NT2/D1 (cell line): ENCODE data around the gene PNPLA7.

Experiments used
- SUZ12 ChIP-seq: IDR thresholded peaks from 2 replicates; pipeline ENCODE4 v1.6.1; 2011; ENCODE audit not compliant: insufficient read length, insufficient read depth; ENCODE audit errors: extremely low read depth
- YY1 ChIP-seq: IDR thresholded peaks from 2 replicates; pipeline ENCODE4 v1.6.1; 2011; ENCODE audit not compliant: insufficient read length, insufficient read depth
- ZNF274 ChIP-seq: IDR thresholded peaks from 2 replicates; pipeline ENCODE4 v1.6.1; 2011; ENCODE audit warnings: mild to moderate bottlenecking, low read depth, low read length

DNA sequence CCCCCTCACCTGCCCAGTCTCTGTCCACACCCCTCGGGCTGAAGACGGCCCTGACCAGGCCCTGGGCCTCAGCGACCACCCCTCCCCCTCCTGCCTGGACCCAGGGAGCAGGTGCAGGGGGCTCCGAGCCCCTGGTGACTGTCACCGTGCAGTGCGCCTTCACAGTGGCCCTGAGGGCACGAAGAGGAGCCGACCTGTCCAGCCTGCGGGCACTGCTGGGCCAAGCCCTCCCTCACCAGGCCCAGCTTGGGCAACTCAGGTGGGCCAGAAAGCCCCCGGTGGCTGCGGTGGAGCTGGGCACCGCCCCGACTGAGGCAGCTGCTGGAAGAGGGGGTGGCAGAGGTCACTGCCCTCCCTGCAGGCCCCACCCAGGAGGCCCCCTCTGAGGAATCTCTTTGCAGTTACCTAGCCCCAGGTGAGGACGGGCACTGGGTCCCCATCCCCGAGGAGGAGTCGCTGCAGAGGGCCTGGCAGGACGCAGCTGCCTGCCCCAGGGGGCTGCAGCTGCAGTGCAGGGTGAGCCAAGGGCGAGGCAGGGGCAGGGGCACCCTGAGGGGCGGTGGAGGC is 116.8 kb downstream of the PNPLA7 start:
- TF ChIP-seq YY1, result no peak
- TF ChIP-seq ZNF274, result no peak
- no peak for TF ChIP-seq SUZ12
